Activated CD4-positive, alpha-beta T cell treated with anti-CD3 and anti-CD28 coated beads for 24 hours (primary cell): ENCODE data around the gene KCNJ5.

Experiments
- DNase-seq, 2 donors: peaks; one replicate each; pipeline ENCODE4 v3.0.0-alpha.2; 2020; ENCODE audit warnings: low read depth in 2 of 2

KCNJ5 gene

GRCh38 chr11:128931668-128932067, 40.5 kb downstream of the KCNJ5 start:
- no peak for DNase-seq

DNA sequence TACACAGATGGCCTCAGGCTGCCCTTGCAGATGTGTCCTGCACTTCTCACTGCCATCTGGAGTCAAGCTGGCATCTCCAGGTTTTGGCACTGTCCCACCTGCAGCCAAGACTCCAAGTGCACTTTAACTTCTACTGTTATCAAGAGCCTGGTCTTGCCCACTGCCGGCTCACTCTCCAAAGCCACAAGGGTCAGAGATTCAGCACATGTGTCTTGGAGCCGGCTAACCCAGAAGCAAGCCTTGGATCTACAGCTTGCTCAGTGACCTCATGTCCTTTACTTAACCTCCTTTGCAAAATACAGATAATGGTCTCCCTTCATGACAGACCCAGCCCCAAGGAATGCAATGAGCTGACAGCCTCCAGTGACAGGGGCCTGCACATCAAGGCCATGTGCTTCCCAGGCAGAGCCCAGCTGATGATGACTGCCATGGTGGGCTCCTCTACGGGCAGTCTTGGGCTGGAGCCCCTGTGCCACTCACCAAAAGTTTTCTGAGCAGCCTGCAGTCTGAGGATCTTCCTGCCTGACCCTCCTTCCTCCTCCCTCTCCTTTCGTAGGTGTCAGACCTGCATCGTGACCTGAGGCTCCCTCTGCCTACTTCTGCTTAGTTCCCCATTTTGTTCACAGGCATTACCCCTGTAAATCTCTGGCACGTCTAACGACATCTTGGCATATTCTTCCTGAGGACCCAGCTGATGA, 42.5 kb downstream of the KCNJ5 start:
- DNase-seq, result no peak

DNA sequence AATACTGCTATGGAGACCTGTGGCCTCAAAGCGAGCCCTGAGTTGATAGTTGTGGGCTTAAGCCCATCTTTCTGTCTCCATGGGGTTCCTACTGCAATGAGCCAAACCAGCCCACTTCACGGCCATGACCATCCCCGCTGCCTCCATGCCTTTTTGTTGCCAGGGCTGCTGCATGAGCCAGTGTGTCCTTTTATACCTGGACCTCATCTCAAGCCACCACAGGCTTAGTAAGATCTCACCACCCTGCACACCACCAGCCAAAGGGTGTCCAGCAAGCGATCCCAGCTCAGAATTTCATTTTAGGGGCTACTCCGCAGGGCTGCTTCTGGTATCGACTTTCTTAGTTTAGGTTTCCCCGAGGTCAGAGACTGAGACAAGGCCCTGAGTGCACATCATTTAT, 43.2 kb downstream of the KCNJ5 start:
- no peak for DNase-seq

DNA sequence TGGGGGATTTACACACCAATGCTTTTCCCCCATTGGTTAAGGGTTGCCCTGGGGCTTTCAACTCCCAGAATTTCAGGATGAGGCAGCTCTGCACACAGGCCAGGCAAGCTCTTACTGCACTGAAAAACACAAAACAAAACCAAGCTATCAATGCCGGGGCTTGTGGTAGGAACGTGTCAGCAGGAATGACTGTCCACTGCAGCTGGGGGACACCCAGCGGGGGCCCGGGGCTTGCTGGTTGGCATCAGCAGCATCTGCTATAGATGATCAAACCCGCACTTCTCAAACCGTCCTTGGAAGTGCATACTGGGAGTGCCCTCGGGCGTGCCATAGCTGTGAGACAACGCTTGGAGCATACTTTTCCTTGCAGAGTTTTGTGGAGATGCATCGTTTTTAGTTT, 43.8 kb downstream of the KCNJ5 start:
- DNase-seq, result no peak

DNA sequence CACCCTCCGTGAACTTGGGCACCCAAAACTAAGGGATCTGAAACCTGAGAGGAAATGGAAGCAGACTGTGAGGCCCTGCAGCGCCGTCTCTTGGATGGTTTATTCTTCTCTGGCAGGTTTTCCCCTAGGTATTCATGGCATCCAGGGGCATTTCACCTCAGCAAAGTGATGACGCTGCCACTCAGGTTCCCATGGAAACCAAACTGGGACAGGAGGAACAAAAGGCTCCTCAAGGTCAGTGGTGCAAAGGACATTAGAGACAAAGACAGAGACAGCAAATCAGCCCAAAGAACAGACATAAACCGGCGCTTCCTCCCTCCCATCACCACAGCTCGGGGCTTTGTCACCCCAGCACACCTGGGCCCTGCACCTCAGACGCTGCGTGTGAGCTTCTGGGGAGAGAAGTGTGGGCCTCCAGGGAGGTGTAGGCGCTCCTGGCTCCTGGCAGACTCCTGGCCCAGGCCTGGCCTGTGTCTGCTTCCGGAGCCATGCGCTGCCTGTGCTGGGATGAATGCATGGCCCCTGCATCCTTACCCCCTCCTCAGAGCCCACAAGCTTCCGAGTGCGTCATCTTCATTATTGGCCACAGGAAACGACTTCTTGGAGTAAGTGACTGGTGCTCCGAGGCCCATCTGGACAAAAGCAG, 45.6 kb downstream of the KCNJ5 start:
- no peak for DNase-seq

- DNase-seq, result no peak
These were observed 46.3 kb downstream of the KCNJ5 start for GRCh38 chr11:128937480-128937879.

GRCh38 chr11:128938156-128938885, 47.2 kb downstream of the KCNJ5 start:
- no peak for DNase-seq

DNA sequence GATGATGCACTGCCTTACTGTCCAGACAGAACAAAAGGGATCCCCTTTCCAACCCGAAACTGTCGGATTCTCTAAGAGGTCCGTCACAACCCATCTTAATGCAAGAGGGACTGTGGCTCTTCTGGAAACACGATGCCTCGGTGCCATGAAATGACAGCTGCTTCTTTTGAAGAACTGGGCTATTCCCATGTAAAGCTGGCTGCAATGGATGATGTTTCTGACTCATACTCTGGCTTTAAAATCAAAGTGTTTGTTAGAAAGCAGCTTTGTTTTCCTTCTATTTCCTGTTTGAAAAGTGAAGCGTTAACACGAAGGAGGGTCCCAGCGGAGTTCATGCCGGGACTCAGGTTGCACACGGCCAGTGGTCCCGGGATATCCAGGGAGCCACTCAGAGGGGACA, 48.4 kb downstream of the KCNJ5 start:
- no peak for DNase-seq

- DNase-seq, result no peak
These were observed 49.0 kb downstream of the KCNJ5 start for GRCh38 chr11:128940156-128940555.

DNA sequence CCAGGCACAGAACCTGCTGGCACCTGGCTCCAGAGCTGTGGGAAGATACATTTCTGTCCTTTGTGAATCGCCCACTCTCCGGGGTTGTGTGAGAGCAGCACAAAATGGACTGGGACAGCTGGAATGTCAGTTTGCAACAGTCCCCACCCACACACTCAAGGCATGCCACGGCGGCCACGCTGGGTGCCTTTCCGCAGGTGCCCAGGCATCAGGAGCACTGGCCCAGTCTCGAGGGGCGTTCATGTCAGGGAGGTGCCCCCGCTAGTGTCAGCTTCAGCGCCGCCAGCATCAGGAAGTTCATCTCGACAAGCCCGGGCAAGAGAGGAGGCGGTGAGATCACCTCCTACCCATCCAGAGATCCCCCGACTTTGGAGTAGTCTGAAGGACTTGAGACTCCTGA, 49.4 kb downstream of the KCNJ5 start:
- no peak for DNase-seq

DNA sequence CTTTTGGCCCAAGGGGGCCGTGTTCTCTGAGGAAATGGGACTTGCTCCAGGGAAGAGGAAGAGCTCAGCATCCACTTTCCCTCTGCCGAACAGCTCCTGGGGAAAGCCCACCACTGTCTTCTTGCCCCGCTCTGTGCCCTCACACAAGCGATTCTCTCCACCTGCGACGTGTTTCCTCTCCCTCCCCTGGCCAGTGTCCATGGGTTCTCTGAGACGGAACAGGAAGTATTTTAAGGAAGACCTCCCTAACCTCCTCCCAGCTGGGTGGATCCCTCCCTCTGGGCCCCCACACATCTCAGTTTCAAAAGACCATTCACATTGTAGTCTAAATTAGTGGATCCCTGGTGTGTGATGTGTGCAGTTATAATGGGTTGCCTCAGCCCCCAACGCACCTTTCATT, 50.0 kb downstream of the KCNJ5 start:
- DNase-seq, result no peak

- DNase-seq, result no peak
These were observed 50.6 kb downstream of the KCNJ5 start for GRCh38 chr11:128941573-128942271.

DNA sequence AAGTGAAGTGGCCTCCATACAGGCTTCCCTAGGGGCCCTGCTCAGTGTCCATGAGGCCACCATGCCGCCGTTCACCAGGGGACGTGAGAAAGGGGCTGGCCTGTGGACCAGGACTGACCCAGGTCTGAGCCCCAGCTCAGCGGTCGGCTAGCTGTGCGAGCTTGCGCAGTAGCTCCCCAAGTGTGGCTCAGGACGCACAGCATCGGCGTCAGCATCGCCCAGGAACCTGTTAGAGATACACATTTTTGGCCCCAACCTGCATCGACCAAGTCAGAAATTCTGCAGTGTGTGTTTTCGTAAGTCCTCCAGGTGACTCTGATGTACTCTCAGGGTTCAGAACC, 51.1 kb downstream of the KCNJ5 start:
- no peak for DNase-seq

DNA sequence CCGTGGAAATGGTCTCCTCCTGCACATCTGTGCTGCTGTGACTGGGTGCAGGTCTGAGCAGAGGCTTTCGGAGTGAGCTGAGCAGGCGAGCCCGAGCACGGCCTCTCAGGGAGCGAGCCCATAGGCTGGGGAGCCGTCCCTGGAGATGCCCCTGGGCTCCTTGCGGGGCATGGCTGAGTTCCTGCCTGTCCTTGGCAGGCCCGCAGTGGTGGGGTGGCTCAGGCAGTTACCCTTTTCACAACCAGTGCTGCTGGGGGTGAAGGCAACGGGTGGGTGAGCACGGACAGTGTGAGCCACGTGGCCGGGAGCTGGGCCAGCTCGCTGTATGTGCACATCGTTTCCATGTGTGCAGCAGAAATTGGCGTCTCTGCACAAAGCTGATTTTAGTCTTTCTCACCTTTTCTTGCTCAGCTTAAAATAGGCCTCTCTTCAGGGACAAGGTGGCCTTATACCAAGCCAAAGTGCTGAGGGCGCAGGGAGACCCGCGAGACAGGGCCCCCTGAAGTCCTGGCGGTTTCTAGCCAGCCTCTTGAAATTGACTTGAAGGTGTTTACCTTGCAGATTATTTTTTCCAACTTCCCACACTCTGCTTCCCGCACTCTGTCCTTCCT, 51.8 kb downstream of the KCNJ5 start, which contains the start of gene TP53AIP1:
Gene TP53AIP1, minus strand, starts transcription at position 55 of the 611 bp plus-strand sequence. CDS start 5,053 bp downstream, outside the sequence.
- no peak for DNase-seq

DNA sequence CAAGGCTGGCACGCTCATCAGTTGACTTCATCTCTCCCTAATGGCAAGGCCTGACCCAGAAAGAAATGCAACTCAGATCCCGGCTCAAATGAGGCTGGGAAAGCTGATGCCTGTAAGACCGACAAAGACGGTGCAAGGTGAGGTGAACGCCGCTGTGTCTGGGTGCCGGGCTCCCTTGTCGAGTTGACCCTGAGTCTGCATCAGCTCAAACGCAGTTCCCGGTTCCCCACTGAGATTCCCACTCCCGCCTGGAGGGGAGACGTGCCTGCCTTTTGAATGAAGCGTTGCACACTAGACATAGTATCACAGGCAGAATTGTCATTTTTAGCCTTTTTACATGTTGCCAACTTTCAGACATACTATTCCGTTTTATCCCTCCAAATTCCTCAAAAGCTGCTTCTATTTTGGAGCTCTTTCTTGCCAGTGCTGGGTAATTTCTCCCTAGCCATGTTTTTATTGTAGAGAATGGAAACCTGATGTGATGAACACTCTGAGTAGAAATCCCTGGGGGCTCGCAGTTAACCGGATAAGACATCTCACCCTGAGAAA, 52.3 kb downstream of the KCNJ5 start:
- no peak for DNase-seq

DNA sequence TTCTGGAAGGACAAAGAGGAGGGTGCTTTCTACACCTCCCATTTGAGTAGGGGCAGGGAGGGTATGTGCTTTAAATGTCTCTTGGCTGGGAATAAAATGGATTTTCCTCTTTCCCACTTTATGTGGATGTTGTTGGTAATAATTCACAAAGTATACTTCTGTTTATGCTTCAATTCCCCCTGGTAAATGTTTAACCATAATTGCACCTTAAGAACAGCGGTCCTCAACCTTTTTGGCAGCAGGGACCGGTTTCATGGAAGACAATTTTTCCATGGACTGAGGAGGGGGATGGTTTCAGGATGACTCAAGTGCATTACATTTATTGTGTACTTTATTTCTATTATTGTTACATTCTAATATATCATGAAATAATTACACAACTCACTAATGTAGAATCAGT, 55.5 kb downstream of the KCNJ5 start:
- DNase-seq, result no peak

DNA sequence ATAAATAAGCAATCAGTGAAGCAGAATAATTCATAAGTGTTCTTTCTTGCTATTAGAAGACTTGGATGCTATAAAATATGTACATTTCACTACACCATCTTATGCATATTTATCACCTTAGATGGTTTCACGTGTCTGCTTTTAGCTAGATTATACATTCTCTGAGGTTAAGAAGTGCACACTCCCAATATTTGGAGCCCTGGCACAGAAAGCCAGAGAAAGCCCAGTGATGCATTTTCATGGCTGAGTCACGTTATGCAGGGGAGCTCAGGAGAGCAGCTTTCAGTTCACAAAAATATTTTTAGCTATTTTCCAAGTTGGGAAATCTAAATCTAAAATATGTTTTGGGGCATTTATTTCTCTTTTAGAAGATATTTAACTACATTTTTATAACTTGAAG, 56.6 kb downstream of the KCNJ5 start:
- DNase-seq, result no peak

DNA sequence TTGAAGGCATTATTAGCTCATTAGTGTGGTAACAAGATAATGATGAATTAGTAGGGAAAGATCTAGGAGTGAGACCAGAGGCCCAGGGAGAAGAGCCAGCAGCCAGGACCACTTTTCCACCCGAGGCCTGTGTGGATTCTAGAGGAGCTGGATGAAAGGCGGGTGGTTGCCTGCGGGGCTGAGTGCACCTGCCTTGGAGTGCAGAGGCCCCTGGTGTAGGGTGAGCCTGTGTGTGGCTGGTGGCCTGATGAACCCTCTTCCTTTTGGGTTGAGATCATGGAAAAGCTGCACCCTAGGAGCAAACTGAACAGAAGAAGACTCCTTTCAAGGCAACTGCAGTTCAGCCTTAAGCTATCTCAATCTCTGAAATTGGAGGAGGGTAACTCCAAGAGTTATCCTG, 57.4 kb downstream of the KCNJ5 start:
- no peak for DNase-seq

GRCh38 chr11:128949791-128950454, 58.8 kb downstream of the KCNJ5 start:
- no peak for DNase-seq

DNA sequence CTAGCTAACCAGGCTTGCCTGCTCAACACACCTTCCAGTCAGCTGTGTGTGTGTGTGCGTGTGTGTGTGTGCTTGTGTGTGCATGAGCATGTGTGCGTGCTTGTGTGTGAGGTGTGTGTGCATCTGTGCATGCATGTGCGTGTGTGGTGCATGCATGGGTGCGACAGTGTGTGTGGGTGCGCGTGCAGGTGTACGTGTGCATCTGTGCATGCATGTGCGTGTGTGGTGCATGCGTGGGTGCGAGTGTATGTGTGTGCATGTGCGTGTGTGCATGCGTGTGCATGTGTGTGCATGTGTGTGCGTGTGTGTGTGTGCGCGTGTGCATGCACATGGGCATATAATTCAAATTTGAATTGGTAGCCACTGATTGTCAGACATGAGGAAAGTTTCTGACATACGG, 62.0 kb downstream of the KCNJ5 start:
- no peak for DNase-seq

- no peak for DNase-seq
These were observed 64.5 kb downstream of the KCNJ5 start for GRCh38 chr11:128955636-128956035.
